ENCODE results near the gene ADAM11.

The ADAM11 gene

DNA sequence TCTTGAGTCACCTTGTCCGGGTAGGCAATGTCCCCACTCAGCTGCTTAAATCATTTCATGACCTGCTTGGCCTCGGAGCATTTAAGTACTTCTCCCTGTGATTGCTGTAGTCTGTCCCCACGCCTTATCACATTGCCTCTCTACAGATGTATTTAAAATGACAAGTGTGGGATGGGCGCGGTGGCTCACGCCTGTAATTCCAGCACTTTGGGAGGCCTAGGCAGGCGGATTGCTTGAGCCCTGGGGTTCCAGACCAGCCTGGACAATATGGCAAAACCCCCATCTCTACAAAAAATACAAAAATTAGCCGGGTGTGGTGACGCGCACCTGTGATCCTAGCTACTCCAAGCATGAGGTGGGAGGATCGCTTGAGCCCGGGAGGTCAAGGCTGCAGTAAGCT, 72.6 kb downstream of the ADAM11 start:
- no peak for DNase-seq

All from C1 segment of cervical spinal cord (tissue), 14 donors.